ENCODE measurements around the gene POLR3C. TPM values are rescaled to one million over a fixed set of nuclear protein-coding genes. Genes with fewer than 3 reads are reported as not detected.

POLR3C gene
- total and polyA plus RNA-seq, 2 of the 13 experiments (the other 11 are each of a cell fraction or from before 2014, with no cell fraction given), result 15.5 to 24.3 TPM

- TF ChIP-seq ZNF574 (CRISPR knock-in tag; IDR thresholded peaks at IDR 0.05) (peak; percentile 51; the same call in 1 of the 2 replicates), JARID2 (CRISPR knock-in tag; IDR thresholded peaks at IDR 0.05; ENCODE audit: insufficient replicate concordance) (no peak), GATAD1 (CRISPR knock-in tag; IDR thresholded peaks at IDR 0.05) (no peak), ZNF431 (CRISPR knock-in tag; IDR thresholded peaks at IDR 0.05; ENCODE audit: borderline replicate concordance, low read depth) (no peak), ZNF121 (CRISPR knock-in tag; IDR thresholded peaks at IDR 0.05) (peak; percentile 93), DR1 (CRISPR knock-in tag; IDR thresholded peaks at IDR 0.05) (no peak), ZNF280D (CRISPR knock-in tag; IDR thresholded peaks at IDR 0.05) (no peak), ZNF10 (CRISPR knock-in tag; IDR thresholded peaks at IDR 0.05; ENCODE audit: borderline replicate concordance, low read depth) (no peak), SMAD3 (CRISPR knock-in tag; IDR thresholded peaks at IDR 0.05) (no peak), KDM4B (CRISPR knock-in tag; IDR thresholded peaks at IDR 0.05) (peak; percentile 58; the same call in 1 of the 2 replicates), ZNF232 (CRISPR knock-in tag; IDR thresholded peaks at IDR 0.05; ENCODE audit: borderline replicate concordance) (no peak), ZNF496 (CRISPR knock-in tag; IDR thresholded peaks at IDR 0.05; ENCODE audit: insufficient replicate concordance) (no peak), ZNF557 (CRISPR knock-in tag; IDR thresholded peaks at IDR 0.05) (no peak), ZNF747 (CRISPR knock-in tag; IDR thresholded peaks at IDR 0.05; ENCODE audit: borderline replicate concordance) (no peak; the same call in 1 of the 2 replicates), FOXP1 (IDR thresholded peaks at IDR 0.05) (no peak), FOXP1 (CRISPR knock-in tag; IDR thresholded peaks at IDR 0.05) (no peak), HNF4G (IDR thresholded peaks at IDR 0.05; ENCODE audit: borderline replicate concordance, low read depth, low read length) (no peak), HNF4G (CRISPR knock-in tag; IDR thresholded peaks at IDR 0.05; ENCODE audit: borderline replicate concordance, low read depth) (no peak), ZIK1 (CRISPR knock-in tag; IDR thresholded peaks at IDR 0.05; ENCODE audit: borderline replicate concordance, low read depth) (no peak), TCF12 (IDR thresholded peaks at IDR 0.05) (no peak), TCF12 (CRISPR knock-in tag; IDR thresholded peaks at IDR 0.05) (0 out of 2 replicates have a peak, but pooled peaks have one; percentile 66), ZBTB2 (CRISPR knock-in tag; IDR thresholded peaks at IDR 0.05; ENCODE audit: low read depth) (no peak), ZNF556 (CRISPR knock-in tag; IDR thresholded peaks at IDR 0.05; ENCODE audit: borderline replicate concordance) (peak; percentile 12; the same call in 1 of the 2 replicates), RFX1 (IDR thresholded peaks at IDR 0.05) (no peak), ELF1 (CRISPR knock-in tag; IDR thresholded peaks at IDR 0.05) (peak; percentile 38)
Measured at GRCh38 chr1:145845514-145846161, 21.6 kb downstream of the POLR3C start, which contains the start of gene NUDT17 (continued).
